ENCODE measurements around the gene TMEFF2.

- no peak for TF ChIP-seq TCF12 (IDR thresholded peaks at IDR 0.05; ENCODE audit: low read depth, low read length)
- TF ChIP-seq CREB1 (IDR thresholded peaks at IDR 0.05): no peak
- TF ChIP-seq GABPA (IDR thresholded peaks at IDR 0.05; ENCODE audit: borderline replicate concordance, insufficient read depth, low read length): no peak
- no peak for TF ChIP-seq ATF3 (IDR thresholded peaks at IDR 0.05; ENCODE audit: insufficient read depth, low read depth, low read length)
- no peak for TF ChIP-seq CTCF (IDR thresholded peaks at IDR 0.05; ENCODE audit: control extremely low read depth in 1 of 3, insufficient read depth in 1 of 3, low read depth in 1 of 3, low read length in 3 of 3)
- no peak for TF ChIP-seq RAD21 (IDR thresholded peaks at IDR 0.05 in 1 of 2, conservative IDR thresholded peaks at IDR 0.05 in 1 of 2; ENCODE audit: low read depth in 2 of 2, low read length in 2 of 2)
These were observed 289.4 kb downstream of the TMEFF2 start for GRCh38 chr2:191905336-191905735.

Data from H1 (cell line).